NCI-H1092 treated with DMSO at 0.1 percent for 48 hours (cell line): Measurements from ENCODE around the gene CHST14.

ENCODE experiments used
- DNase-seq: peaks from one replicate; lab custom pipeline; 2025; lab: John Stamatoyannopoulos, UW

CHST14 gene

GRCh38 chr15:40463279-40463678 is 7.5 kb upstream of the CHST14 start:
- DNase-seq = no peak

GRCh38 chr15:40463886-40464545 is 6.8 kb upstream of the CHST14 start:
- no peak for DNase-seq

- DNase-seq = no peak
Measured at GRCh38 chr15:40464595-40465185, 6.1 kb upstream of the CHST14 start.

GRCh38 chr15:40465939-40466338 is 4.8 kb upstream of the CHST14 start:
- DNase-seq = no peak

GRCh38 chr15:40466426-40467260 is 4.1 kb upstream of the CHST14 start:
- DNase-seq = no peak

- DNase-seq = no peak
Measured at GRCh38 chr15:40467261-40467615, 3.5 kb upstream of the CHST14 start.

GRCh38 chr15:40468898-40469331 is 1.9 kb upstream of the CHST14 start:
- no peak for DNase-seq

GRCh38 chr15:40469776-40470390 is 901 bp upstream of the CHST14 start:
- no peak for DNase-seq

- no peak for DNase-seq
Measured at GRCh38 chr15:40471105-40471807, 472 bp downstream of the CHST14 start.

GRCh38 chr15:40471808-40472150 is 995 bp downstream of the CHST14 start:
- no peak for DNase-seq

- DNase-seq = no peak
Measured at GRCh38 chr15:40472171-40472727, 1.5 kb downstream of the CHST14 start.

GRCh38 chr15:40474581-40474980 is 3.8 kb downstream of the CHST14 start:
- DNase-seq = no peak

- no peak for DNase-seq
Measured at GRCh38 chr15:40477642-40478327, 7.0 kb downstream of the CHST14 start.

GRCh38 chr15:40479024-40479423 is 8.2 kb downstream of the CHST14 start:
- DNase-seq = no peak

- no peak for DNase-seq
Measured at GRCh38 chr15:40481341-40482074, 10.7 kb downstream of the CHST14 start.

GRCh38 chr15:40483919-40484318 is 13.1 kb downstream of the CHST14 start:
- DNase-seq = no peak

GRCh38 chr15:40486066-40486770 is 15.4 kb downstream of the CHST14 start:
- DNase-seq = no peak

GRCh38 chr15:40487816-40488682 is 17.3 kb downstream of the CHST14 start:
- no peak for DNase-seq
